HG03571 (cell line): ENCODE data around the gene SPATA31E1.

Source experiments
- ATAC-seq: cut with Tn5 transposase; IDR thresholded peaks from one replicate; pipeline ENCODE4 v1.9.1; 2021; ENCODE audit not compliant: unreplicated experiment

Gene SPATA31E1

DNA sequence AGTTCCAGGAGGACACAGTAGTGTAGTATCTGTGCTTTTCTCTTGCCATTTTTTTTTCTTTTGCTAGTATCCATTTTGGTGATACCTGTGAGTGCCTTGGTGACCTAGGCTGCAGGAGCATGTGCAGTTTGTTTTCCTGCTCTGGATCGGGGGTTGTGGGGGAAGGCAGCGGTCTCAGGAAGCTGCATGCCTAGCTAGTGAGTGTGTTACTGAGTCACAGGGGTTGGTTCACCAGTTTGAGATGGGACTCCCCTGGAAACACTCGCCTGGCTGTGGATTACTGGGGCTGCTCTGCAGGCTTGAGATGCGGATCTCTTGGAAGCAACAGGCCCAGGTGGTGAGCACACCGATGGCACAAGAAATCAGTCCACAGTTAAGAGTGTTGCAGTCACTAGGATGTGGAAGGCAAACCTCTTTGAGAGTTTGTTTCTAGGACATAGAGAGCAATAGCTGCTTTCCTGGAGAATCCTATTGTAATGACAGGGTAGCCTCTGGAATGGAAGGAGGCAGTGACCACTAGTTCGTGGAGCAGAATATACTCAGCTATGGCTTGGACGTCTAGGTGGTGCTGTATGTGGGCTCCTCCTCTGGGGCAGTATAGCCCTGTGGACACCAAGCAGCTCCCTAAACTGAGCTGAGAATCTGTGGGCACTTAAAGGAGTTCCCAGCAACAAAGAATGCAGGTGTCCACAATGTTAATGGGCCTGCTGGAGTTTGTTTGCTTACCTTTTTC is 20.0 kb upstream of the SPATA31E1 start:
- no peak for ATAC-seq

GRCh38 chr9:87863882-87864465 is 18.7 kb upstream of the SPATA31E1 start:
- ATAC-seq: no peak

DNA sequence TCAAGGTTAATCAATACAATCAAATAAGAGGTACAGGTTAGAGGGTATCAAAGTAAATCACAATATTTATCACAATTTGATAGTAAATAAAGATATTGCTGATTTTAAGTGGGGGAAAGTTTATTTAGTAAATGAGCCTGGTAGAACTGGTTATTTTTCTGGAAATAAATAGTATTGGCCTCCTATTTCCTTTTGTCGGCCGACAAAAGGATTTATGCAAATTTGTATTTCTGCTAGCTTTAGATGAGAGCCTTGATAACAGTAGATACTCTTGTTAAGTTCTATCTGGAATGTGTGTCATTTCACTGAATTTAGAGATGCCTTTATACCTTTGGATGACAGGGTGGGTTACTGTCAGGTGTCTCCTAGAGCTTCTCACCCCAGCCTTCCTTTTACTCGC is 17.8 kb upstream of the SPATA31E1 start:
- ATAC-seq: no peak

- ATAC-seq: no peak
Observed at GRCh38 chr9:87865626-87866025, 17.1 kb upstream of the SPATA31E1 start.

- no peak for ATAC-seq
Observed at GRCh38 chr9:87867391-87867790, 15.3 kb upstream of the SPATA31E1 start.

DNA sequence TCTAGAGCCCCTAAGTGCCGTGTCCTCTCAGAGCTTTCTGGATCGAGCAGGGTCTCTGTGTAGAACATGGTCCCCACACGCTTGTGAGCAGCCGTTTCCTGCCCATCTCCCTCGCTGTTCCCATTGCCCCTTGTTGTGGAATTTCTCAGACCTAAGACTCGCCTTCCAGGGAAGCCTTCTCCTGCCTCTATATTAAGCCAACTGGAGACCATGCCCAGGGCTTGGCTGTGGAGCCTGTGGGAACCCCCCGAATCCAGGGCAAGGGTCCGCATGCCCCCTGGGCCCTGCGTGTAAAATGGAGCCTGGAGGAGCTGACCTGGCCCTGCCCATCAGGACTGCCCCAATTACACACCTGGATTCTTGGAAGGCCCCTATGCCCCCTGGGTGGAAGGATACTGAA is 14.5 kb upstream of the SPATA31E1 start:
- no peak for ATAC-seq

DNA sequence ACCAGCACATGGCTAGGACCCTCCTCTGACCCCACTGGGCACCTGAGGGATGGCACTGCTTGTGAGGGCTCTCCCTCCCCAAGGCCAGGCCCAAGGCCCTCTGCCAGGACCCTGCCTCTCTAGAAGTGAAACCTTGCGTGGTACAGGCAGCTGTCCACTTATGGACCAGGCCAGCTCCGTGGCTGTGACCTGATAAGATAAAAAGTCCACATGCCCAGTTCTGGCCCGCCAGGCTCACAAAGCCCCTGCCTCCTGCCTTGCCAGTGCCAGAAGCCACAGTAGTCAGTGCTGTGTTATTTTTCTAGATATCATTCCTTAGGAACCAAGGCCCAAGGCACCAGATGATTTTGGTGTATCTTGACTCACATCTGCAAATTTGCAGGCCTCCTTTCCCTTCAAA is 14.0 kb upstream of the SPATA31E1 start:
- no peak for ATAC-seq

GRCh38 chr9:87869082-87869481 is 13.6 kb upstream of the SPATA31E1 start:
- no peak for ATAC-seq

DNA sequence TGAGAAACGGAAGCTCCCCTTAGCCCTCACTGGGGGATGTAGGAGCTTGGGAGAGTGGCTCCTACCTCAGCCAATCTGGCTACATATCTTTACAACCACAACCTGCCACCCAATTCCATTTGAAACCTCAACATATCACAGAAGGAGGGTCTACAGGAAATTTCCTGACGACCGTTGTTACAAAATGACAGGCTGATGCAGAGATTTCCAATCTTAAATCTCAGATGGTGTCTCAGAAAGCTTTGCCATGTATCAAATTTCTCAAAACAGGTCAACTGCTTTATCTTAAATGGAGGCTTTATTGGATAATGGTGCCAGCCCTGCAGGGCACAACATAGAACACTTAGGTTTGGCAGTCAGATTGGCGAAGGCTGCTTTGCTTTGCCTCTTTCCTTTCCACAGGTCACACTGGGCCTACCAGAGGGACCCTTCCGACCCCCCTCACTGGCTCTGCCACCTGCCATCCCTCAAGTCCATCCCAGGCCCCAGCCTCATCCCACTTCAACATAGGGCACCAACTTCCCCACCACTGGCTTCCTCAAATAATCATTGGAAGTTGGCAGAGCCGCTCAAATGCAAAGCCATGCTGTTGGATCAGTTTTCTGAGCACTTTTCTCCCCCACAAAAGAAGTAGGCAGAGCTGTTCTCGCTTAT is 11.1 kb upstream of the SPATA31E1 start:
- ATAC-seq: no peak

DNA sequence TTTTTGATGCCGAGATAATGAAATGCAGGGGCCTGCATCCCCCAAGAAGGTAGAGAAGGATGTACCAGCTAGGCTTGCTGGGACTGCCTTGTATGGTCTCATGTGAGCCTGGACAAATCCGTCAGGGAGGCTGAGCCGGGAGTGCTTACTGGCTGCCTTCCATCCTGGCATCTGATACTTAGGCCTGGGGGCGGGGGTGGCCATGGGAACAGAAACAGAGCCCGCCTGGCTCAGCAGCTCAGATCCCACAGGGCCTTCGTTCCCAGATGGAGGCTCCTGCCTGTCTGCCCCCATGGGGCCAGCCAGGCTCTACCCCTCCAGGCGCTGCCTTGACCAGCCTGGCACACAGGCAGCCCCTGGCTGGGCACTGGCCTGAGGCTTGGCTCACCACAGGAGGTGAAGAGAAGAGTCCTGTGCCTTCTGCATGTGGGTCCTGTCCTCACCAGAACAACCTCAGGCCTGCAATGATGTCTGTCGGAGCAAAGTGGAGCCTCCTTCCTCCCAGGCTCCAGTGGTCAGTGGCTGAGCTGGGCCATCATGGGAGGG is 10.5 kb upstream of the SPATA31E1 start:
- no peak for ATAC-seq

- ATAC-seq: no peak
Observed at GRCh38 chr9:87873607-87874303, 8.9 kb upstream of the SPATA31E1 start.

DNA sequence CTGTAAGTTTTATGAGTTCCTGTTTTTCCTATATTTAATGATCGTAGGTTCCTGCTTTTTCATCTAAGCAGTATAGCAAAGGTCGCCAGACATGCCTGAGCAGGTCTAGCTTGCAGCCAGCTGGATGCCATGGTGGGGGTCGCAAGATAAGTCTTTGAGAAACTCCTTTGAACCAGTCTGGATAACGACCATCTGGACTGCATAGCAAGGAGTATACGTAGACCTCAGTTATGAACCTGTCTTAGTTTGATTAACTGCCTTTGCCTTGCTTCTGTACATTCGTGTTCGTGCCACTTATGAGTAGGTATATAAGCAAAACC is 8.4 kb upstream of the SPATA31E1 start:
- ATAC-seq: no peak

GRCh38 chr9:87875060-87875459 is 7.6 kb upstream of the SPATA31E1 start:
- ATAC-seq: no peak

GRCh38 chr9:87875831-87876545 is 6.7 kb upstream of the SPATA31E1 start:
- no peak for ATAC-seq

DNA sequence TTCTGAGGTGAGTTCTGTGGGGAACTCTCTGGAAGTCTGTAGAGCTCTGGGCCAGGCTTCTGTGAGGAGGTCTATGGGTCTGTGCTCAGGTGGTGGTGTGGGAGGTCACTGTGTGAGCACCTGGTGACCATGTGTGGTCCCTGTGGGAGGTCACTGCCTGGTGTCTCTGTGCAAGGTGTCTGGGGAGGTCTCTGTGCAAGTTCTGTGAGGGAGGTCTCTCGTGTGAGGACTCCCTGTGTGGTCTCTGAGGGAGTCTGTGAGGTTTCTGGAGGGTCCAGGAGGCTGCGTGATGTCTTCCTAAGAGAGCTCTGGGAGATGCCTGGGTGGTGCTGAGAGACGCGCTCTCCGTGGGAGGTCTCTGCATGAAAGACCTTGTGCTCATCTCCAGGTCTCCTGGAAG is 6.0 kb upstream of the SPATA31E1 start:
- ATAC-seq: no peak

DNA sequence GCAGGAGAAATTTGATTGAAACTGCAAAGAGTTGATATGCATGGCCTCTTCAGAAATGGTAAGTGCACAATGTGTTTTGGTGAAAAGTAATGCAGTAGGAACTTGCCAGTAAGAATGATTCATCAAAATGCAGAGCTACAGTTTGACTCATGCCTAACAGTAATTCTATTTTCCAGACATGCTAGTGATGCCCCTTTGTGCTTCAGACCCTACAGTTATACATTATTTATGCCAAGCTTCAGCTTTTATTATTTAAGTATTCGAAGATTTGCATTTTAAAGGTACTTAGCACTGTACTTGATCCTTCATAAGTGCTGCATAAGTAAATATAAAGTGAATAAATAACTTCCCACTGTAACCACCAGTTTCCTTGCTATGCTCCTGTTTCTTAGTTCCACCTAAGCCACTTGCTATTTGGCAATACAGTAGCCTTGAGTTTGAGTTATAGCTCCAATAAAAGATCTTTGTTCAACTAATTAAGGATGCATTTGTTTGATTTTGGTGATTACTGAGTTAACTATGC is 3.6 kb upstream of the SPATA31E1 start:
- ATAC-seq: no peak

GRCh38 chr9:87880116-87880515 is 2.6 kb upstream of the SPATA31E1 start:
- ATAC-seq: no peak

- ATAC-seq: no peak
Observed at GRCh38 chr9:87880683-87881082, 2.0 kb upstream of the SPATA31E1 start.

DNA sequence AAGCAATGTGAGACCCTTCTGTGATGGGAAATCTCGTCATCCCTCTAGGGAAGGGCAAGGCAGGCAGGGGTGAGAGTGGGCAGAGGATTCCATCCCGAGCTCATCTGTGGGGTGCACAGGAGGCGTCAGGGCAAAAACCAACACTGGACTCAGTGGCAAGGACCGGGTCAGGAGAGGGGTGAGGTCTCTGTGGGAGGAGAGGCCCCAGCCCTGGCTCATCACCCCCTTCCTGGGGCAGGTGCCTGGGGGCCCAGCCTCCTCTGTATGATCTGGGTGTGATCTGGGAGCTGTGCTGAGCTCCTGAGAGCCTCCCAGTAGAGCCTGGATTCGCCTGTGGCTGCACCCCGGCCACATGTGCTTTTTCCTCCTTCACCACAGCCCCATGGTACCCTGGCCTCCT is 597 bp downstream of the SPATA31E1 start:
- no peak for ATAC-seq

DNA sequence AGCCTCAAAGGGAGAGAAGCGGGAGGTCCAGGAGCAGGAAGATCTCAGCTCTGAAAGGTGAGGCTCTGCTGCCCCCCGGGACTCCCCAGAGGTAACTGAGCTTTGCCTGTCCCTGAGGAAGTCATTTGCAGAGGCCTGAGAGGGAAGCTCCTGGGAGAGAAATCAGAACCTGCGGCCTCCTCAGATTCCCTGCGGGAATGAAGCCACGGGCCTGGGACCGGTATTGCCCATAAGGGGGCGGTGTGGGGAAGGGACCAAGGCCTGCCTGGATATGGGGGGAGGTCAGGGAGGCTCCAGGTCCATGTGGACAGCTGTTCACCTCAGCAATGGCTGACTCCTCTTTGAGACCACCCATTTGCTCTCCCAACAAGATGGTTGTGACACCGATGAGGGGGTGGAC is 1.3 kb downstream of the SPATA31E1 start:
- ATAC-seq: no peak
